Measurements from ENCODE around the gene ANO9. TPM values are rescaled to one million over a fixed set of nuclear protein-coding genes. Genes with fewer than 3 reads are reported as not detected.

Gene ANO9, protein sequence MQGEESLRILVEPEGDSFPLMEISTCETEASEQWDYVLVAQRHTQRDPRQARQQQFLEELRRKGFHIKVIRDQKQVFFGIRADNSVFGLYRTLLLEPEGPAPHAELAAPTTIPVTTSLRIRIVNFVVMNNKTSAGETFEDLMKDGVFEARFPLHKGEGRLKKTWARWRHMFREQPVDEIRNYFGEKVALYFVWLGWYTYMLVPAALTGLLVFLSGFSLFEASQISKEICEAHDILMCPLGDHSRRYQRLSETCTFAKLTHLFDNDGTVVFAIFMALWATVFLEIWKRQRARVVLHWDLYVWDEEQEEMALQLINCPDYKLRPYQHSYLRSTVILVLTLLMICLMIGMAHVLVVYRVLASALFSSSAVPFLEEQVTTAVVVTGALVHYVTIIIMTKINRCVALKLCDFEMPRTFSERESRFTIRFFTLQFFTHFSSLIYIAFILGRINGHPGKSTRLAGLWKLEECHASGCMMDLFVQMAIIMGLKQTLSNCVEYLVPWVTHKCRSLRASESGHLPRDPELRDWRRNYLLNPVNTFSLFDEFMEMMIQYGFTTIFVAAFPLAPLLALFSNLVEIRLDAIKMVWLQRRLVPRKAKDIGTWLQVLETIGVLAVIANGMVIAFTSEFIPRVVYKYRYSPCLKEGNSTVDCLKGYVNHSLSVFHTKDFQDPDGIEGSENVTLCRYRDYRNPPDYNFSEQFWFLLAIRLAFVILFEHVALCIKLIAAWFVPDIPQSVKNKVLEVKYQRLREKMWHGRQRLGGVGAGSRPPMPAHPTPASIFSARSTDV
- 0.44 and 0.99 TPM in 2 replicates for total RNA-seq

DNA sequence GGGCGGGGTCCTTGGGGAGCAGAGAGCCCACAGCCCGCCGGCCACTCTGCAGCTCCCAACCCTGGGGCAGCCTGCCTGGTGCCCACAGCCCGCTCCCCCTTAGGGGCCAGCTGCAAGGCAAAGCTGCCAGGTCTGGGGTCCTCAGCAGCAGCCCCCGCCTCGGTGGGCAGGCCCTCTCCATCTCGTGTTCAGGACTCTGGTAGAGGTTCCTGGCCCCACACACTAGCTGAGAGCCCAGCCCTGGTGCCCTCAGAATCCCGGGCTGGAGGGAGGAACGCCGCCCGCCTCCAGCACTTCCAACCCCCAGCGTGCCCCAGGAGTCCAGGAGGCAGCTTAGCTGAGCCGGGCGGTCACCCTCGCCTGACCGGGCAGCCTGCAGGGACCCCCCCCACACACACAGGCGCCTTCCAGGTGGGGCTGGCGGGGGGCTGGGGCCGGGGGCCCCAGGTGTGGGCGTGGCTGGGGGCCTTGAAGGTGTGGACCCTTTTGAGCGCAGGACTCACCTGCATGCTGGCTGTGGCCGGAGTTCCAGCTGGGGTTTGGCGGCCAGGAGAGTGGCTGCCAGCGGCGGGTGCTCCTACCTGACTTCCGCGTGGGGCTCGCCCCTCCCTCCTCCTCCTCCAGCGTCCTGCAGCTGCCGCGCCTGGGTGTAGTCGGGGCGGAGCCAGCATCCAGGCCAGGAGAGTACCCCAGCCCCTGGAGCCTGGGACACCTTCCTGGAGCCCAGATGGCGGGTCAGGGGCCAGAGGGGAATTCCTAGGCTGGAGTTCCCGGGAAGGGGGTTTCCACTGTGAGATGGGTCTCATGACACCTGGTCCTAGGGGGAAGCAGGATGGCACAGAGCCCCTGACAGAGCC is at the start of gene ANO9:
ANO9 (minus strand) TSS at position 594 of the 857 bp plus-strand sequence; CDS start at position 509, 85 bp downstream.
- peak in 1 of 2 donors; percentile 27 for DNase-seq (ENCODE audit: low read depth in 2 of 2)

GRCh38 chr11:491358-491757 is 49.5 kb upstream of the ANO9 start:
- no peak for DNase-seq (ENCODE audit: low read depth in 2 of 2)

DNA sequence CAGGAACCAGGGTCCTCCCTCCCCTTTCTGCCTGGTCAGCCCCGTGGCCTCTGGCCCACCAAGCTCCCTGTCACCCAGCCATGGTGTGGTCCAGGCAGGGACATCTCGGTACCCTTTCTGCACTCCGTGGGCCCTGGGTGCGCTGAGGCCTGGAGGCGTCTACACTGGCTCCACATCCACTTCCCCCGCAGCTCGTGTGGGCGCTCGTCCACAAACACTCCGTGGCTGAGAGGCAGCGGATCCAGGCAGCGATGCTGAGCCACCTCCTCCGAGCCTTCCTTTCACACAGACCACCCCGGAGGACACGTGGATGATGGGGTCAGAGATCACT is 49.1 kb upstream of the ANO9 start:
- no peak for DNase-seq (ENCODE audit: low read depth in 2 of 2)

GRCh38 chr11:490186-490929 is 48.5 kb upstream of the ANO9 start:
- no peak for DNase-seq (ENCODE audit: low read depth in 2 of 2)

DNA sequence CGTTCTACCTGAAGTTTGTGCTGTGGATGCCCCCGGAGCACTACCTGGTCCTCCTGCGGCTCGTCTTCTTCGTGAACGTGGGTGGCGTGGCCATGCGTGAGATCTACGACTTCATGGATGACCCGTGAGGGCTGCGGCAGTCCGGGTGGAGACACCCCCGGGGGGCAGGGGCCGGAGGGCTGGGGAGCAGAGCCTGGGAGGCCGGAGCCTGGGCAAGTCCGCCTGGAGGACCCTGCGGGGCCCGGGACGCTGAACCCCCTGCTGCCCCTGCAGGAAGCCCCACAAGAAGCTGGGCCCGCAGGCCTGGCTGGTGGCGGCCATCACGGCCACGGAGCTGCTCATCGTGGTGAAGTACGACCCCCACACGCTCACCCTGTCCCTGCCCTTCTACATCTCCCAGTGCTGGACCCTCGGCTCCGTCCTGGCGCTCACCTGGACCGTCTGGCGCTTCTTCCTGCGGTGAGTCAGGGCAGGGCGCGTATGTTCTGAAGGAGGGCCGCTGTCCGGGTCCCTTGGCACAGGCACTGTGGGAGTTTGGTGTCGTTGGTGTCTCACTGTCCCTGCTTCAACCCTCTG is 47.9 kb upstream of the ANO9 start:
- no peak for DNase-seq (ENCODE audit: low read depth in 2 of 2)

GRCh38 chr11:488992-489391 is 47.2 kb upstream of the ANO9 start:
- DNase-seq (ENCODE audit: low read depth in 2 of 2) = no peak

DNA sequence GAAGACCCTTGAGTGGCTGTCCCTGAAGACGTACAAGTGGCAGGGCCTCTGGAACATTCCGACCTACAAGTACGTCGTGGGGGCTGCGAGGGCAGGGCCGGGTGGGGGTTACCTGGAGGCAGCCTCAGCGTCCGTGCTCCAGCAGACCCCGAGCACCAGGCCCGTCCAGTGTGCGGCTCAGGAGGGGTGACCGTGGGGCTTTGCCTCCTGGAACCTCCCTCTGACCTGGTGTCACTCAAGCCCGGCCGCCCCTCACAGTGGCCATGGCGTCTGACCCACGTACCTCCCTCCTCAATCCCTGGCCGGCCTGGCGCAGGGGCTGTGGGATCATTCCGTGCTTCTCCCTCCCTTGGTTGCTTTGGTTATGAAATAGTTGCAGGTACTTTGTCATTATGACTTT is 46.8 kb upstream of the ANO9 start:
- DNase-seq (ENCODE audit: low read depth in 2 of 2) = no peak

- no peak for DNase-seq (ENCODE audit: low read depth in 2 of 2)
Measured at GRCh38 chr11:488062-488461, 46.3 kb upstream of the ANO9 start.

- DNase-seq (ENCODE audit: low read depth in 2 of 2) = no peak
Measured at GRCh38 chr11:487571-488021, 45.8 kb upstream of the ANO9 start.

GRCh38 chr11:486189-486588 is 44.4 kb upstream of the ANO9 start:
- DNase-seq (ENCODE audit: low read depth in 2 of 2) = no peak

DNA sequence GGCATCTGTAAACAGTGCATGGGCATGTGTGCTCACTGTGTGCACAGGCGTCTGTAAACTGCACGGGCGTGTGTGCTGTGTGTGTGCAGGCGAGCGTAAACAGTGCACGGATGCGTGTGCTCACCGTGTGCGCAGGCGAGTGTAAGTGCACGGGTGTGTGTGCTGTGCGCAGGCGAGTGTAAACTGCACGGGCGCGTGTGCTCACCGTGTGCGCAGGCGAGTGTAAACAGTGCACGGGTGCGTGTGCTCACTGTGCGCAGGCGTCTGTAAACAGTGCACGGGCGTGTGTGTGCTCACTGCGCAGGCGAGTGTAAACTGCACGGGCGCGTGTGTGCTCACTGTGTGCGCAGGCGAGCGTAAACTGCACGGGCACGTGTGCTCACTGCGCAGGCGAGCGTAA is 42.8 kb upstream of the ANO9 start:
- no peak for DNase-seq (ENCODE audit: low read depth in 2 of 2)

DNA sequence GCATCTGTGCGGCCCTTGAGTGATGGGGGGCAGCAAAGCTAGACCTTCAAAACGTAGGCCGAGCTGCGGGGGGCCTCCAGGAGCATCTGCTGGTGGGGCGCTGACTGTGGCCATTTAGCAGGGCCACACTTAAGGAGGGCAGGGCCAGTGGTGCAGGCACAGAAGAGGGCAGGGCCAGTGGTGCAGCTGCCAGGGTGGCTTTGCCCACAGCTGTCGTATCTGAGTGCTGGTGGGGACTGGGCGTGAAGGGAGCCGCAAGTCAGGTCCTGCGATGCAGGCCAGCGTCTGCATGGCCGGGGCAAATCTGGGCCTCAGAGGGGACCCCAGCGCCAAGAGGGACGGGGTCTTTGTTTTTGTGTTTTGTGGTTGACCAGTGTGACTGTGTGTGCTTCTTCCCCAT is 37.5 kb upstream of the ANO9 start:
- DNase-seq (ENCODE audit: low read depth in 2 of 2) = no peak

GRCh38 chr11:477052-477715 is 35.4 kb upstream of the ANO9 start:
- no peak for DNase-seq (ENCODE audit: low read depth in 2 of 2)

DNA sequence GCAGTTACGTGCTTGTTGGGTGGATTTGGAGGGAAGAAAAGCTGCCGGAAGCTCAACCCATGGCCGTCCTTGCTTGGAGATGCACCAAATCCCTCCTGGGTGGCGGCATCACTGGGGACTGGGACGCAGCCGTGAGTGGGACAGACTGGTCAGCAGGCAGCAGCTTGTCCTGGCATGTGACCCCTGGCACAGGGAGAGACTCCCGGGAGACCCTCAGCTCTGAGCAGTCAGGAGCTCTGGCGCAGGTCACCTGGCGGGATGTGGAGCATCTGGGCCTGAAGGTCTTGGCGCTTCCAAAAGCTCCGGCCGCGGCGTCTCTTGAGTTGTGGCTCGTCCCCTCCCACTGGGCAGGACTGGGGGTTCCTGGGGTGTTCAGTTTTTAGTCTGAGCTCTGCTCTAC is 34.6 kb upstream of the ANO9 start:
- DNase-seq (ENCODE audit: low read depth in 2 of 2) = no peak

DNA sequence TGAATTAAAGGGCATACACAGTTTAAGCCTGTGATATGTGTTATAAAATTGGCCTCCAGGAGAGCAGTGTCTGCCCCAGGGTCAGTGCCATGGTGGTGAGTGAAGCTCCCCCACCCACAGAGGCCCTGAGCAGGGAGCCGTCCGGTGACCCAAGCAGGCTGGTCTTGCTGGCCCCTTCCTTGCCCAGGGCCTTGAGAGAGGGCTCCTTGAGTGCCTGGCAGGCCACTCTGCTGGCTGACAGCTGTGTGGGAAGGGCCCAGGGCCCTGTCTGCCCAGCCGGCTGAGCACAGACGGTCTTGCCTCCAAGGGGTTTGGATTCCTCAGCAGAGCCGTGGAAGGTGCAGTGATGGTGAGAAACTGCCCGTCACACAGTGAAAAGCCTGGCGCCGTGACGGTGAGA is 34.1 kb upstream of the ANO9 start:
- DNase-seq (ENCODE audit: low read depth in 2 of 2) = no peak

- DNase-seq (ENCODE audit: low read depth in 2 of 2) = no peak
Measured at GRCh38 chr11:474914-475506, 33.2 kb upstream of the ANO9 start.

DNA sequence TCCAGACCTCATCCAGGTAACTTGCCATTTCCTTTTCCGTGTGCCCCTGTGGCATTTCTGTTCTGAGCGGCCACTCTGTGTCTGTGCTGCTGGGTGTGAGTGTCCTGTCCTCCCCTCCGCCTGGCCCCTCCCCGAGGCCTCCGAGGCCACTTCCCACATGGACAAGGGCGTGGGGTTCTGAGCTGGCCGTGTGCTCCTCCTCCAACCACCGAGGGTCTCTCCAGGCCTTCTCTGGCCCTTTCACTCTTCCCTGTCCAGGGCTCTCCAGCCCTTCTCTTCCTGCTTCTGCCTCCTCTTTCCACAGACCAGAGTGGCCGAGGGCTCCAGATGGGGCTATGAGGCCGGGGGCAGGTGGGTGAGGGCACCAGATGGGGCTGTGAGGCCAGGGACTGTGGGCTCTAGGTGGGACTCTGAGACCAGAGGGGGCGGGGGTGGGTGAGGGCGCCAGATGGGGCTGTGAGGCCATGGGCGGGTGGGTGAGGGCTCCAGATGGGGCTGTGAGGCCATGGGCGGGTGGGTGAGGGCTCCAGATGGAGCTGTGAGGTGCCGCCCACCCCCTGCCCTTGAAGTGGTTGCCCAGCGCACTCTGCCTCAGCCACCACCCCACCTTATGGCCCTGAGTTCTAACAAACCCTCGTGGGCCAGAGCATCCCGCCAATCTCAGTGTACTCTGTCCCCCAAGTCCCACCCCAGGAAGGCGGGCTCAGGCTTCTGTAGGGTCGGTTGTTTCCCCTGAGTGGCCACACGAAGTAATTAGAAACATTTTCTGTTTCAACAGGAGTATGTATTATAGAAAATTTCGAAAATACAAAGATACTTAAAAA is 32.4 kb upstream of the ANO9 start:
- no peak for DNase-seq (ENCODE audit: low read depth in 2 of 2)

- no peak for DNase-seq (ENCODE audit: low read depth in 2 of 2)
Measured at GRCh38 chr11:473415-473814, 31.6 kb upstream of the ANO9 start.

- no peak for DNase-seq (ENCODE audit: low read depth in 2 of 2)
Measured at GRCh38 chr11:472816-473215, 31.0 kb upstream of the ANO9 start.

All from lung microvascular endothelial cell (primary cell).